Measurements from ENCODE around the gene ALX3.

DNA sequence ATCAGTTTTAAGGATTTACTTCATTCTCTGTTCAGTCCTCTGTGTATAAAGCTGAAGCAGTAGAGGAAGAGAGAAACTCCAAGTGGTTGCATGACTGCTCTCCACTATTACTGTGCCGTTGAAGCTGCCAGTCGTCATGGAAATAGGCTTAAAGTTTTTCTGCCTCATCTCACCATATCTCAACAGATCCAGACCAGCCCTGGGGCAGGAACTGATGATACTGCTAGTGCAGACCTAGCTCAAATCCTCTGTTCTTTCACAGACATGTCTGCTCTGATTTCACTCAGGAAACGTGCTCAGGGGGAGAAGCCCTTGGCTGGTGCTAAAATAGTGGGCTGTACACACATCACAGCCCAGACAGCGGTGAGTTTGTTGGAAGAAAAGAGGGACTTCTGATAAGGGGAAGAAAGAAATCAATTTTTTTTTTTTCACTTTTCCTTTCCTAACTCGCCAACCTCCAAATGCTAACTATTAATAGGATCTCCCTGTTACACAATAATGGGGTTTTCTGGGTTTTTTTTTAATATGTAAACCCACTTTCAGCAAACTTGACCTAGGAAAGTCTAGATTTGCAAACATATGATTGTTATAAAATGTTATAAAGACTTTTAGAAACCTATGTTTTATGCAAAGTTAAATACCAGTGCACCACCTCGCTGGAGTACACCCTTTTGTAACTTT lies 58.2 kb downstream of the ALX3 start:
- TF ChIP-seq SMC3 (IDR thresholded peaks at IDR 0.05; ENCODE audit: low read depth, low read length) (no peak), POLR2A (IDR thresholded peaks at IDR 0.05; ENCODE audit: low read depth, low read length) (no peak), MXI1 (IDR thresholded peaks at IDR 0.05; ENCODE audit: borderline replicate concordance, low read depth, low read length) (no peak), RFX5 (IDR thresholded peaks at IDR 0.05; ENCODE audit: low read depth, low read length) (no peak), RCOR1 (IDR thresholded peaks at IDR 0.05; ENCODE audit: insufficient replicate concordance, low read length) (no peak), RAD21 (IDR thresholded peaks at IDR 0.05; ENCODE audit: low read length) (no peak), FOS (IDR thresholded peaks at IDR 0.05; ENCODE audit: low read depth, low read length) (no peak), MAZ (IDR thresholded peaks at IDR 0.05; ENCODE audit: borderline replicate concordance, low read depth, low read length) (no peak), CEBPB (IDR thresholded peaks at IDR 0.05; ENCODE audit: low read depth, low read length) (no peak)
- TF ChIP-seq, protein P1, sequence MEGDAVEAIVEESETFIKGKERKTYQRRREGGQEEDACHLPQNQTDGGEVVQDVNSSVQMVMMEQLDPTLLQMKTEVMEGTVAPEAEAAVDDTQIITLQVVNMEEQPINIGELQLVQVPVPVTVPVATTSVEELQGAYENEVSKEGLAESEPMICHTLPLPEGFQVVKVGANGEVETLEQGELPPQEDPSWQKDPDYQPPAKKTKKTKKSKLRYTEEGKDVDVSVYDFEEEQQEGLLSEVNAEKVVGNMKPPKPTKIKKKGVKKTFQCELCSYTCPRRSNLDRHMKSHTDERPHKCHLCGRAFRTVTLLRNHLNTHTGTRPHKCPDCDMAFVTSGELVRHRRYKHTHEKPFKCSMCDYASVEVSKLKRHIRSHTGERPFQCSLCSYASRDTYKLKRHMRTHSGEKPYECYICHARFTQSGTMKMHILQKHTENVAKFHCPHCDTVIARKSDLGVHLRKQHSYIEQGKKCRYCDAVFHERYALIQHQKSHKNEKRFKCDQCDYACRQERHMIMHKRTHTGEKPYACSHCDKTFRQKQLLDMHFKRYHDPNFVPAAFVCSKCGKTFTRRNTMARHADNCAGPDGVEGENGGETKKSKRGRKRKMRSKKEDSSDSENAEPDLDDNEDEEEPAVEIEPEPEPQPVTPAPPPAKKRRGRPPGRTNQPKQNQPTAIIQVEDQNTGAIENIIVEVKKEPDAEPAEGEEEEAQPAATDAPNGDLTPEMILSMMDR (conservative IDR thresholded peaks at IDR 0.05; ENCODE audit: low read depth, low read length), result no peak; the same call in 1 of the 2 replicates
- TF ChIP-seq, protein P2, sequence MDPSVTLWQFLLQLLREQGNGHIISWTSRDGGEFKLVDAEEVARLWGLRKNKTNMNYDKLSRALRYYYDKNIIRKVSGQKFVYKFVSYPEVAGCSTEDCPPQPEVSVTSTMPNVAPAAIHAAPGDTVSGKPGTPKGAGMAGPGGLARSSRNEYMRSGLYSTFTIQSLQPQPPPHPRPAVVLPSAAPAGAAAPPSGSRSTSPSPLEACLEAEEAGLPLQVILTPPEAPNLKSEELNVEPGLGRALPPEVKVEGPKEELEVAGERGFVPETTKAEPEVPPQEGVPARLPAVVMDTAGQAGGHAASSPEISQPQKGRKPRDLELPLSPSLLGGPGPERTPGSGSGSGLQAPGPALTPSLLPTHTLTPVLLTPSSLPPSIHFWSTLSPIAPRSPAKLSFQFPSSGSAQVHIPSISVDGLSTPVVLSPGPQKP (IDR thresholded peaks at IDR 0.05; ENCODE audit: borderline replicate concordance, low read depth, low read length), result no peak
